Body of pancreas (tissue), 4 donors: ENCODE measurements around the gene CISH. TPM values are rescaled to one million over a fixed set of nuclear protein-coding genes. Genes with fewer than 3 reads are reported as not detected.

ENCODE experiments used
- ATAC-seq: fragments of 150-250 bp; one replicate; pipeline ENCODE4 v1.9.1; 2016
- DNase-seq, 4 donors: peaks; one replicate each; pipeline ENCODE4 v3.0.0-alpha.2; 2019
- H3K27ac ChIP-seq, 4 donors: fragments of 200-600 bp; sonication (generic); 1 replicate in 3 of 4; 2 replicates in 1 of 4; pipeline versions ENCODE4 v1.5.1 to v1.6.1; 2016 to 2019; ENCODE audit warnings: mild to moderate bottlenecking in 1 of 4, mixed read lengths in 1 of 4, moderate library complexity in 1 of 4
- H3K27me3 ChIP-seq, 2 donors: fragments of 200-600 bp; sonication (generic); one replicate each; pipeline ENCODE4 v1.6.0; 2016; ENCODE audit warnings: mild to moderate bottlenecking in 1 of 2
- H3K36me3 ChIP-seq, 2 donors: fragments of 200-600 bp; sonication (generic); replicated peaks in 1 of 2; 2 replicates each; pipeline ENCODE4 v1.5.1; 2016; ENCODE audit warnings: low read depth in 2 of 2; ENCODE audit not compliant: insufficient read depth in 1 of 2
- H3K4me1 ChIP-seq: fragments of 200-600 bp; sonication (generic); one replicate; pipeline ENCODE4 v1.6.0; 2016
- H3K4me3 ChIP-seq, 2 donors: fragments of 200-600 bp; sonication (generic); 1 replicate in 1 of 2; 2 replicates in 1 of 2; pipeline ENCODE4 v1.5.1; 2016 to 2019
- H3K9me3 ChIP-seq, 3 donors: fragments of 200-600 bp; sonication (generic); 1 replicate in 2 of 3; 2 replicates in 1 of 3; pipeline ENCODE4 v1.5.1; 2016
- CTCF ChIP-seq, 7 experiments: fragments of 450-650 bp in 4 of 7; fragments of 200-600 bp in 3 of 7; sonication (generic) in 3 of 7; IDR thresholded peaks; one replicate each; pipeline ENCODE4 v1.5.1; 2016 to 2019; ENCODE audit warnings: antibody characterized with exemption in 7 of 7
- POLR2A ChIP-seq, 3 donors: fragments of 450-650 bp; IDR thresholded peaks; one replicate each; pipeline ENCODE4 v1.6.1; 2016; ENCODE audit warnings: antibody characterized with exemption in 3 of 3, mild to moderate bottlenecking in 2 of 3
- WGBS, 2 donors: methylation state at CpG; one replicate each; pipeline ENCODE4 v1.1.5; 2017; 5-methylcytosine and 5-hydroxymethylcytosine counted together
- intact Hi-C: fragments of 100-400 bp; cut with DNase I; formaldehyde crosslinking; loops from one replicate; pipeline ENCODE4 v1.15.1; 2023
- total RNA-seq, 2 donors: library from RNA; depleted of rRNA; stranded (reverse); fragments of >200 nt; gene quantifications; one replicate each; pipeline ENCODE4 v1.1.0, GENCODE V29; 2016

Gene CISH
- total RNA-seq, 2 donors from 2014 or later: 4.9 to 19.8 TPM

- DNase-seq (no peak), ATAC-seq (no peak)
- 61 to 65% methylated on average over 5 to 6 of the region's 6 CpGs for WGBS, 2 donors
- H3K27ac ChIP-seq: peak overlapping the region; percentile 83 to 100 (median 98)
- peaks cover 98% of the 10 kb centered on the region for H3K4me1 ChIP-seq
- TF ChIP-seq POLR2A (IDR thresholded peaks at IDR 0.05) (no peak), CTCF (IDR thresholded peaks at IDR 0.05) (no peak)
- H3K27me3 ChIP-seq: no peaks in the 10 kb centered on the region
- peaks cover 0 to 6% of the 10 kb centered on the region in 2 donors for H3K36me3 ChIP-seq
- no peaks in the 10 kb centered on the region for H3K9me3 ChIP-seq
- H3K4me3 ChIP-seq: no peak overlapping the region
- intact Hi-C loops: no loop called here
Measured at GRCh38 chr3:50606596-50606995, 5.0 kb downstream of the CISH start.

- Histone ChIP-seq H3K9me3 (no peaks in the 10 kb centered on the region), H3K4me3 (no peak overlapping the region), H3K27ac (peak overlapping the region; percentile 83 to 100 (median 98)), H3K36me3 (peaks cover 0 to 6% of the 10 kb centered on the region in 2 donors), H3K27me3 (no peaks in the 10 kb centered on the region), H3K4me1 (peaks cover 100% of the 10 kb centered on the region)
- DNase-seq (peak in 1 of 4 donors; percentile 49), ATAC-seq (no peak)
- intact Hi-C loops: no loop called here
- WGBS, 2 donors: 17 to 26% methylated on average over 3 to 5 of the region's 5 CpGs
- TF ChIP-seq CTCF (IDR thresholded peaks at IDR 0.05) (no peak), POLR2A (IDR thresholded peaks at IDR 0.05) (no peak)
Measured at GRCh38 chr3:50605901-50606326, 5.7 kb downstream of the CISH start.

DNA sequence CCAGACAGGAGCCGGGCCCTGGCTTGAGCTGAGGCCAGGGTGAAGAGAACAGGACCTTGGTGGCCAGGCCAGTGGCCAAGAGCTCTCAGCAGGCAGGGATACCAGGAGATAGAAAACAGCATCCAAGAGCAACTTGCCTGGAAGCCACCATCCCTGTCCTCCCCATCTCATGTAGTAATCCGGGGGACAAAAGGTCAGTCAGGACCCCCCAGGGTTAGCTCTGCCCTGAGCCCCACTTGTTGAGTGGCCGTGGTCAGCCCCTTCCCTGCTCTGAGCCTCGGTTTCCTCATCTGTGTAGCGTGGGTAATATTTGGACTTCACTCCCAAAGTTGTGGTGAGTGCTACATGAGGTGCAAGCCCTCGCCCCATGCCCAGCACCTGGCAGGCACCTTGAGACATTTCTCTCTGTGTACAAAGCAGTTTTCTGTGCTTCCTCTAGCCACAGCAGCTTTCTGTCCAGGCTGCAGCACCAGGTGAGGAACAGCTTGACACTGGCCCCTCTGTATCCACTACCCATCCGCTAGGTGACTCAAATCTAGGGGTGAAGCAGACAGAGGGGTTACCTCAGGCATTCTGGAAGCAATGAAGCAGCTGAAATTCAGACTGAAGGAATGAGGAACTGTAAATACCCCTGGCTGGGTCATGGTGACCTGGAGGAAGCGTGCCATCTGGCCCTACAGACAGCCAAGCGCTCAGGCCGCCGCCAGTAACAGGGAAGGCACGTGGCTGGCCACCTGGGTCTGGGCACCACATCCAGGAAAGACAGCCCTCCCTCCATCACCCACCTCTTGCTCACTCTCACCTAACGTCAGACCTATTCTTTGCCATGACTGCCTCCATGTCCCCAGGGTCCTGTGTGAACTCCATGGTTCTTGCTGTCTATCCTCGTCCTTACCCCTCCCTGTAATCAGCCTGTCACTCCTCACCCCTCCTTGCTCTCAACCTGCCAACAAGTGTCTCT is 6.7 kb downstream of the CISH start:
- H3K27me3 ChIP-seq: no peaks in the 10 kb centered on the region
- peaks cover 100% of the 10 kb centered on the region for H3K4me1 ChIP-seq
- DNase-seq (peak; percentile 89 to 94 (median 94)), ATAC-seq (peak; percentile 51)
- no peak overlapping the region for H3K4me3 ChIP-seq
- H3K27ac ChIP-seq: peak overlapping the region; percentile 83 to 100 (median 98)
- peaks cover 0 to 6% of the 10 kb centered on the region in 2 donors for H3K36me3 ChIP-seq
- intact Hi-C loops: no loop called here
- H3K9me3 ChIP-seq: no peaks in the 10 kb centered on the region
- WGBS, 2 donors: 33 to 37% methylated on average over 13 to 14 of the region's 14 CpGs
- no peak for TF ChIP-seq CTCF (IDR thresholded peaks at IDR 0.05)
- peak in 2 of 3 donors; percentile 23 to 38 for TF ChIP-seq POLR2A (IDR thresholded peaks at IDR 0.05)

DNA sequence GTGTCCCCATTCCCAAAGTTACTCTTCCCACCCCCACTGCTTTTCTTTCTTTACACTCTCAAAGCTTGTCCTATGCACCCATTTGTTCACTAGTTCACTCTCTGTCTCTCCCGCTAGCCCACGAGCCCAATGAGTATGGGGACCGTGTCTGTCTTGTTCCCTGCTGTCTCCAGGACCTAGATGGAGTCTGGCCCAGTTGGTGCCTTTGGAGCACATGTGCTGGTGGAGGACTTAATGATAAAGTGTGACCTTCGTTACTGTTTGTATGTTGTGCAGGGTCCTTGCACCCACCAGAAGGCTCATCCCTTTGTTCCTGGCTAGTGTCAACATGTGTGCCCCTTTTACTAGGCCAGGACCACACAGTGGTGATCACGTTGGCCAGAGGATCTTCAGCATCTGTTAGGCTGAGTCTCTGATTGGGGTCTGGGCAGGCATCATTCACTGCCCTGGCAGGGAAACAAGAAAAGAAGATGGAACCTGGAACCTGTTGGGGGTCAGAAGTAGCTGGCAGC is 7.4 kb downstream of the CISH start:
- 59 to 63% methylated on average over 5 of the region's 5 CpGs for WGBS, 2 donors
- ATAC-seq: no peak
- intact Hi-C loops: no loop called here
- Histone ChIP-seq H3K27ac (peak overlapping the region; percentile 97 to 100 (median 99)), H3K36me3 (peaks cover 0 to 6% of the 10 kb centered on the region in 2 donors), H3K4me1 (peaks cover 100% of the 10 kb centered on the region), H3K27me3 (no peaks in the 10 kb centered on the region), H3K9me3 (no peaks in the 10 kb centered on the region), H3K4me3 (no peak overlapping the region)
- no peak for DNase-seq
- TF ChIP-seq POLR2A (IDR thresholded peaks at IDR 0.05) (no peak), CTCF (IDR thresholded peaks at IDR 0.05) (no peak)
